ENCODE measurements around the gene LIMK1.

DNA sequence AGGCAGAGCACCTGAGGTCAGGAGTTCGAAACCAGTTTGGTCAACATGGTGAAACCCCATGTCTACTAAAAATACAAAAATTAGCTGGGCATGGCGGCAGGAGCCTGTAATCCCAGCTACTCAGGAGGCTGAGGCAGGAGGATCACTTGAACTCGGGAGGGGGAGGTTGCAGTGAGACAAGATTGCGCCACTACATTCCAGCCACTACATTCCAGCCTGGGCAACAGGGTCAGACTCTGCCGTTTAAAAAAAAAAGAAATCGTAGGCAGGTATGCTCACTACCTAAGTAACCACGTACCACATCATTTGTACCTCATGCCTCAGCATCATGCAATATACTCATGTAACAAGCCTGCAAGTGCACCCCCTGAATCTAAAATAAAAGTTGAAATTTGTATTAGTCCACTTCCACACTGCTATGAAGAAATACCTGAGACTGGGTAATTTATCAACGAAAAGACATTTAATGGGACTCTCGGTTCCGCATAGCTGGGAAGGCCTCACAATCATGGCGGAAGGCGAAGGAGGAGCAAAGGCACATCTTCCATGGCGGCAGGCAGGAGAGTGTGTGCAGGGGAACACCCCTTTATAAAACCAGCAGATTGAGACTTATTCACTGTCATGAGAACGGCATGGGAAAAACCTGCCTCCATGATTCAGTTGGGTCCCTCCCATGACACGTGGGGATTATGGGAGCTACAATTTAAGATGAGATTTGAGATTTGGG is 82.4 kb downstream of the LIMK1 start:
- no peak for TF ChIP-seq POLR2A (IDR thresholded peaks at IDR 0.05; ENCODE audit: low read length)
- TF ChIP-seq GATA1 (IDR thresholded peaks at IDR 0.05; ENCODE audit: low read depth, low read length): no peak
